ENCODE results near the gene AFDN. TPM values are rescaled to one million over a fixed set of nuclear protein-coding genes. Genes with fewer than 3 reads are reported as not detected.

AFDN gene
- total RNA-seq, 2 donors from 2014 or later: 214 to 239 TPM

DNA sequence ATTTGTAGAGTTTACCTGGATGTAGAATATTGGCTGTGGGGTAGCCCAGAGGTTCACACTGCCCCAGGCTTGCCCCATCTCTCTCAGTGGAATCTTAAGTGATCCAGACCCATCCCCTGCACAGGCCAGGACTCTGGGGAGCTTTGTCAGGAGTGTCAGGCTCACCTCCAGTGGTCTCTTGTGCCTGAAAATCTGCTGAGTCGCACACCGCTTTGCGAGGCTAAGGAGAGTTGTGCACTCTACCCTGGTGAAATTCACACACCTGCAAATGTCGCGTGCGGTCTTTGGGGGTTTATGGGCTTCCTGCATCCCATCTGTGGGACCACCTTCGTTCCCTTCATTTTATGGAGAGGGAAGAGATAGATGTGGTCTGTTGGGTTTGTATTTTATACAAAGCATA is 107.1 kb downstream of the AFDN start:
- peaks cover 7% of the 10 kb centered on the region for H3K4me1 ChIP-seq (ENCODE audit: control insufficient read depth, insufficient read depth, low read length)
- no peak overlapping the region for H3K27ac ChIP-seq (ENCODE audit: low read depth, low read length)
- WGBS, 2 experiments (ENCODE audit: insufficient coverage in 1 of 2, insufficient read length in 1 of 2): 95 to 97% methylated on average over 3 to 7 of the region's 7 CpGs
- H3K27ac Mint-ChIP-seq: peak overlapping the region; percentile 65
- peaks cover 79% of the 10 kb centered on the region for H3K36me3 ChIP-seq (ENCODE audit: control insufficient read depth, insufficient read depth, low read length)
- no peak overlapping the region for H3K4me3 Mint-ChIP-seq
- H3K4me3 ChIP-seq (ENCODE audit: low read length): no peak overlapping the region
- no peaks in the 10 kb centered on the region for H3K27me3 Mint-ChIP-seq (ENCODE audit: insufficient read depth)
- H3K9me3 Mint-ChIP-seq: no peaks in the 10 kb centered on the region
- H3K9me3 ChIP-seq (ENCODE audit: control insufficient read depth, low read length): no peaks in the 10 kb centered on the region
- peaks cover 15% of the 10 kb centered on the region for H3K4me1 Mint-ChIP-seq
- no peak for TF ChIP-seq CTCF (conservative IDR thresholded peaks at IDR 0.05)
- peaks cover 42% of the 10 kb centered on the region for H3K36me3 Mint-ChIP-seq (ENCODE audit: low read depth)
- no peak overlapping the region for H3K9ac ChIP-seq (ENCODE audit: extremely low read depth, low read length, poor library complexity, severe bottlenecking)
- no peak for DNase-seq
- H3K27me3 ChIP-seq (ENCODE audit: control insufficient read depth, insufficient read depth, low read length, poor library complexity, severe bottlenecking): no peaks in the 10 kb centered on the region

DNA sequence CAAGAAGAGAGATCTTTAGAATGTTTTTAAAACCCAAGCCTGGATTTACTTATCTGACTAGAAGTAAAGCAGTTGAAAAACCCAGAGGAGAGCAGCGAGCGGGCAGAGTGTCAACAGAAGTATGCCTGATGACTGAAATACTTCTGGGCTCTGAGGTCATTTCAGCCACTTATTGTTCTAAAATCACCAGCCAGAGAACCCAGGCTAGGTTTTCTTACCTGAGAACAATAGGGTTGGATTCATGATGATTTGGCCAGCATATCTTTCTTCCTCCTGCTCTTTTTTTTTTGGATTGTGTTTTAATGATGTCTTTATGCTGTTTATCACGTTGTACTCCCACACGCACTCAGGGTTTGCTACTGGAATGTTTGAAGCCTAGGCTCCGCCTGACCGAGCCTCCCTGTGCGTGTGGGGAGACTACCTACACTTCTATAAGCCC is 107.7 kb downstream of the AFDN start:
- no peaks in the 10 kb centered on the region for H3K9me3 Mint-ChIP-seq
- Histone ChIP-seq H3K9ac (ENCODE audit: extremely low read depth, low read length, poor library complexity, severe bottlenecking) (no peak overlapping the region), H3K36me3 (ENCODE audit: control insufficient read depth, insufficient read depth, low read length) (peaks cover 79% of the 10 kb centered on the region), H3K27ac (ENCODE audit: low read depth, low read length) (no peak overlapping the region), H3K27me3 (ENCODE audit: control insufficient read depth, insufficient read depth, low read length, poor library complexity, severe bottlenecking) (no peaks in the 10 kb centered on the region), H3K9me3 (ENCODE audit: control insufficient read depth, low read length) (no peaks in the 10 kb centered on the region), H3K4me3 (ENCODE audit: low read length) (no peak overlapping the region), H3K4me1 (ENCODE audit: control insufficient read depth, insufficient read depth, low read length) (peaks cover 7% of the 10 kb centered on the region)
- no peak for TF ChIP-seq CTCF (conservative IDR thresholded peaks at IDR 0.05)
- H3K27me3 Mint-ChIP-seq (ENCODE audit: insufficient read depth): no peaks in the 10 kb centered on the region
- peaks cover 46% of the 10 kb centered on the region for H3K36me3 Mint-ChIP-seq (ENCODE audit: low read depth)
- peak overlapping the region; percentile 65 for H3K27ac Mint-ChIP-seq
- DNase-seq: no peak
- H3K4me1 Mint-ChIP-seq: peaks cover 15% of the 10 kb centered on the region
- 89% methylated on average over 7 of the region's 7 CpGs; no CpG with 5 or more reads in 1 of the 2 experiments for WGBS, 2 experiments (ENCODE audit: insufficient coverage in 1 of 2, insufficient read length in 1 of 2)
- H3K4me3 Mint-ChIP-seq: no peak overlapping the region

DNA sequence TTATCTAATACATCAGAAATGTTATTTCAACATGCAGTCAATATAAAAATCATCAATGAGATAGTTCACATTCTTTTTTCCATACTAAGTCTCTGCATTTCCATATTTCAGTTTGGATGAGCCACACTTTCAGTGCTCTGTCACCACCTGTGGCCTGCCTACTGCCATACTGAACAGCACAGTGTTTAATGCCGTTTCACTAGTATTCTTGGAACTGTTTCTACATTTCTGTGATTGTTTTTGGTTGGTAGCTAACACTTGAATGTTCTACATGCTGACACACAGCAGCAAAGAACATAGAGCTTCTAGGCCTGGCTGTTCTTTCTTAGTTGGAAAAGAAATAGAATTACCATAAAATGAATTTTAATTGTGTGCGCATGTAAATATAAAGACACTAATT is 109.3 kb downstream of the AFDN start:
- no peak overlapping the region for H3K9ac ChIP-seq (ENCODE audit: extremely low read depth, low read length, poor library complexity, severe bottlenecking)
- no peak for DNase-seq
- no peak overlapping the region for H3K27ac Mint-ChIP-seq
- H3K9me3 ChIP-seq (ENCODE audit: control insufficient read depth, low read length): no peaks in the 10 kb centered on the region
- no peaks in the 10 kb centered on the region for H3K27me3 ChIP-seq (ENCODE audit: control insufficient read depth, insufficient read depth, low read length, poor library complexity, severe bottlenecking)
- H3K27ac ChIP-seq (ENCODE audit: low read depth, low read length): no peak overlapping the region
- peaks cover 7% of the 10 kb centered on the region for H3K4me1 ChIP-seq (ENCODE audit: control insufficient read depth, insufficient read depth, low read length)
- 100% methylated on average over 1 of the region's 2 CpGs; no CpG with 5 or more reads in 1 of the 2 experiments for WGBS, 2 experiments (ENCODE audit: insufficient coverage in 1 of 2, insufficient read length in 1 of 2)
- H3K27me3 Mint-ChIP-seq (ENCODE audit: insufficient read depth): no peaks in the 10 kb centered on the region
- H3K4me1 Mint-ChIP-seq: peaks cover 15% of the 10 kb centered on the region
- no peak for TF ChIP-seq CTCF (conservative IDR thresholded peaks at IDR 0.05)
- peaks cover 35% of the 10 kb centered on the region for H3K36me3 Mint-ChIP-seq (ENCODE audit: low read depth)
- H3K4me3 ChIP-seq (ENCODE audit: low read length): no peak overlapping the region
- H3K9me3 Mint-ChIP-seq: no peaks in the 10 kb centered on the region
- H3K36me3 ChIP-seq (ENCODE audit: control insufficient read depth, insufficient read depth, low read length): peaks cover 67% of the 10 kb centered on the region
- H3K4me3 Mint-ChIP-seq: no peak overlapping the region

Measured in endodermal cell (in vitro differentiated cells).